Subcutaneous adipose tissue (tissue), 4 donors: Measurements from ENCODE around the gene IRF2BP1. TPM values are rescaled to one million over a fixed set of nuclear protein-coding genes. Genes with fewer than 3 reads are reported as not detected.

Source experiments
- CTCF ChIP-seq: fragments of 450-650 bp; IDR thresholded peaks from one replicate; pipeline ENCODE4 v1.5.1; 2016; ENCODE audit warnings: low read depth, mild to moderate bottlenecking, control low read depth, antibody characterized with exemption, moderate library complexity
- total RNA-seq, 4 donors: library from RNA; depleted of rRNA; stranded (reverse); fragments of >200 nt; gene quantifications; one replicate each; pipeline ENCODE4 v1.1.0, GENCODE V29; 2016

IRF2BP1 gene
- total RNA-seq, 4 donors from 2014 or later, result 2.9 to 24.5 (median 10.9) TPM

GRCh38 chr19:45927565-45928261 lies 41.8 kb upstream of the IRF2BP1 start:
- TF ChIP-seq CTCF, result no peak

- TF ChIP-seq CTCF, result no peak
These were observed 39.0 kb upstream of the IRF2BP1 start for GRCh38 chr19:45924891-45925447.

- no peak for TF ChIP-seq CTCF
These were observed 36.3 kb upstream of the IRF2BP1 start for GRCh38 chr19:45922281-45922680.

GRCh38 chr19:45920458-45920857 lies 34.5 kb upstream of the IRF2BP1 start:
- TF ChIP-seq CTCF, result no peak

GRCh38 chr19:45919678-45920077 lies 33.7 kb upstream of the IRF2BP1 start:
- no peak for TF ChIP-seq CTCF

GRCh38 chr19:45918721-45919120 lies 32.8 kb upstream of the IRF2BP1 start:
- TF ChIP-seq CTCF, result no peak

- TF ChIP-seq CTCF, result no peak
These were observed 31.6 kb upstream of the IRF2BP1 start for GRCh38 chr19:45917421-45918091.
